ENCODE measurements around the gene SLC6A18.

The SLC6A18 gene, protein sequence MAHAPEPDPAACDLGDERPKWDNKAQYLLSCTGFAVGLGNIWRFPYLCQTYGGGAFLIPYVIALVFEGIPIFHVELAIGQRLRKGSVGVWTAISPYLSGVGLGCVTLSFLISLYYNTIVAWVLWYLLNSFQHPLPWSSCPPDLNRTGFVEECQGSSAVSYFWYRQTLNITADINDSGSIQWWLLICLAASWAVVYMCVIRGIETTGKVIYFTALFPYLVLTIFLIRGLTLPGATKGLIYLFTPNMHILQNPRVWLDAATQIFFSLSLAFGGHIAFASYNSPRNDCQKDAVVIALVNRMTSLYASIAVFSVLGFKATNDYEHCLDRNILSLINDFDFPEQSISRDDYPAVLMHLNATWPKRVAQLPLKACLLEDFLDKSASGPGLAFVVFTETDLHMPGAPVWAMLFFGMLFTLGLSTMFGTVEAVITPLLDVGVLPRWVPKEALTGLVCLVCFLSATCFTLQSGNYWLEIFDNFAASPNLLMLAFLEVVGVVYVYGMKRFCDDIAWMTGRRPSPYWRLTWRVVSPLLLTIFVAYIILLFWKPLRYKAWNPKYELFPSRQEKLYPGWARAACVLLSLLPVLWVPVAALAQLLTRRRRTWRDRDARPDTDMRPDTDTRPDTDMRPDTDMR

DNA sequence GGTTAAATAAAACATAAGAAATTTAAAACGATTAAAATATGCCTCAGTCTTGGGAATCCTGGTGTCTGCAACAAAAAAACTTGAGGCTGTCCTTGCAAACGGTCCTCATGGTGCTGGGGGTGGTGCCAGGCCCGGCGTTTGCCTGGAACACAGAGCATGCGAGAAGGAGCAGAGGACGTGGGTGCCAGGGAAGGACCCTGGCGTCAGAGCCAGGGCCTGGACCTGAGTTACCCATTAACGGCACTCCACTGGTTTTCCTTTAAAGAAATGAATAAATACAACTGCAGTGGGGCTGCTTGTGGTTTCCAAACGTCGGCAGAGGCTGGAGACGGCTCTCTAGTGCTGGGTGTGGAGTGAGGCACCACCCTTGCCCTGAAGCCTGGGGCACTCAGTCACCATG lies at the start of gene SLC6A18:
Gene SLC6A18 (plus strand): TSS at position 301 of the 400 bp plus-strand sequence. CDS start 97 bp downstream, at position 398.
- no peak for DNase-seq (ENCODE audit: low read depth in 2 of 2)

GRCh38 chr5:1175801-1176472 lies 49.2 kb upstream of the SLC6A18 start:
- no peak for DNase-seq (ENCODE audit: low read depth in 2 of 2)

DNA sequence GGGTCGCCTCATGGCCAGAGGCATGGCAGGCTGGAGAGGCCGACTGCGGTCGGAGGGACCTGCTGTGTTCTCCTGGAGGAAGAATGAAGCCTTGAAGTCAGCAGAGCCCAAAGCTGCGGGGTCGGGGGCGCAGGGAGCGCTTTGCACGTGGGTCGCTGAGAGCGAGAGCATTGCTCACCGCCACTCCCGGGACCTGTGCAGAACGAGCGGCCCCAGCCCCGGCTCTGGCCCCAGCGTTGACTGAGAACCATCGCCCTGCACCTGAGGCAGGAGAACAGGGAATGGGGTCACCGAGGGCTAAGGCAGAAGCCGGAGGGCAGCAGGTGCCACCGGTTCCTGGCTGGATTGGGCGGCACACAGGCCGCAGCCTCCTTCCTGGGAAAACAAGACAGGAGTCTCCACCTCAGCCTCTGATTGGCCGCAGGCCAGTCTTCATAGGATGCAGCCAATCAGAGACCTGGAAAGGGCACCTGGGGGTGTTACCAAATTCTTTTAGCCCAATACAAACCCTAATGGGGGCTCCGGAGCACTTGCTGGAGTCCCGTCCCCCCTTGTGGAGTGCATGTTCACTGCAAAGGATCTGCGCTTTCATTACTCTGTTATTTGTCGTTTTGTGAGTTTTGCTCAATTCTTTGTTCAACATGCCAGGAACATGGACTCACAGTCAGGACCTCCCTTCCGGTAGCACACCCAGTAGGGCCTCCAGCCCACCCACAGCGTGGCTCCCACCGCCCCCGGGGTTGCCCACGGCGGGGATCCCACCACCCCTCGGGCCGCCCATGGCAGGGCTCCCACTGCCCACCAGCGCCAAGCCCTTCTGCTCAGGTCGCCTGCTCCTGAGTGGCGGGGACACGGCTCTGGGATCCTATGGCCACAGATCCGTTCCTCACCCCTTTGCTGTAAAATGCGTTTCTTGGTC lies 48.4 kb upstream of the SLC6A18 start:
- DNase-seq (ENCODE audit: low read depth in 2 of 2) = no peak

GRCh38 chr5:1177826-1178528 lies 47.2 kb upstream of the SLC6A18 start:
- no peak for DNase-seq (ENCODE audit: low read depth in 2 of 2)

GRCh38 chr5:1178529-1179382 lies 46.4 kb upstream of the SLC6A18 start:
- no peak for DNase-seq (ENCODE audit: low read depth in 2 of 2)

DNA sequence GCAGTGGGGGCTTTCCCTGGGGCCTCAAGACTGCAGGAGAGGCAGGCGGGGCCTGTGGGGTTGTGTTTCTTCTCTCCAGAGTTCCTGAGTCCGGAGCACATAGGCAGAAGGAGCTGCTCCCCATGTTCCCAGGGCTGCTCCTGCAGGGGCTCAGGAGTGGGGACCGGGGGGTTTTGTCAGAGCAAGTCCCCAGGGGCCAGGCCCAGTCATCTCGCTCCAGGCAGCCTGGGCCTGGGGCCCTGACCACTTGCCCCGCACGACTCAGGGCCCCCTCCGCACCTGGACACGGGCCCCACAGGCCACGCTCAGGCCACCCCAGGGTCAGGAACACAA lies 45.8 kb upstream of the SLC6A18 start:
- no peak for DNase-seq (ENCODE audit: low read depth in 2 of 2)

DNA sequence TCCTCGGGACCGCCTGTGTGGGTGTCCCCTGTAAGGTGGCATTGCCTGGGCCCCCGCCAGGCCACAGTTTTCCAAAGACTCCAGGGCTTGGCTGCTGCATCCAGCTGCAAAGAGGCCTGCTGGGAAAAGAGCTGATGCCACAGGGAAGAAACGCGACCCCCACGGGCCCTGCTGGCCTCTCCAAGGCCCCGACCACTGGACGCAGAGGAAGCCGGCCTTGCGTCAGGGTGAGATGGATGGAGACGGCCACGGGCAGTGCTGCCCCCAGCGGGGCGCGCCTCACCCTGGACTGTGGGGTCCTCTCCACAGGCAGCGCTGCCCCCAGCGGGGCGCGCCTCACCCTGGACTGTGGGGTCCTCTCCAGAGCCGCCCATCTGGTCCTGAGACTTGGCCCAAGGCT lies 45.1 kb upstream of the SLC6A18 start:
- no peak for DNase-seq (ENCODE audit: low read depth in 2 of 2)

DNA sequence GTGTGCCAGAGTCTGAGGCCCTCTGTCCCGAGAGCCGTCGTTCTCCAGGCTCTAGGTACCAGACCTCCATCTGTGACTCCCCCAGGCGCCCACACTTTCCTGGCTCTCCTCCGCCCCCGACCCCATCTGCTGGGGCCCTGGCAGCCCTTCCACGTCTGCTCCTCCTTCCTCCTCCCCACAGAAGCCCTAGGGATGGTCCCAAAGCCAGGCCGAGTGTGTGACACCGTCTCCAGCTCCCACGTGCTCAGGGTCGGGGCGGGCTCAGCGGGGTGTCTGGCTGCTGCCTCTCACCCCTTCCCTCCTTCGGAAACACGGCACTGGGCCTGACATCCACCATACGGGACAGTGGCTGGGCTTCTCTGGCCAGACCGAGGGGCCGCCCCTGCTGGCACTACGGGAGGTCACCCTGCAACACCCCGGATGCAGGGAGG lies 44.3 kb upstream of the SLC6A18 start:
- DNase-seq (ENCODE audit: low read depth in 2 of 2) = no peak

- no peak for DNase-seq (ENCODE audit: low read depth in 2 of 2)
Measured at GRCh38 chr5:1181451-1182359, 43.5 kb upstream of the SLC6A18 start.

DNA sequence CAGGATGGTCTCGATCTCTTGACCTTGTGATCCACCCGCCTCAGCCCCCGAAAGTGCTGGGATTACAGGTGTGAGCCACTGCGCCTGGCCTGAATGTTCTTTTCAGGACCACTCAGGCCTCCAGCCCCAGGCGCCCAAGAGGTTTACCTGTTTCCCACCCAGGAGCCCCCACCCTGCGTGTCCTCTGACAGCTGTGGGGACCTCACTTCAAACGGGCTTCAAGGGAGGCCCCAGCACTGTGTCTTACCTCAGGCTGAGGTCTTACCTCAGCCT lies 42.9 kb upstream of the SLC6A18 start:
- DNase-seq (ENCODE audit: low read depth in 2 of 2) = no peak

DNA sequence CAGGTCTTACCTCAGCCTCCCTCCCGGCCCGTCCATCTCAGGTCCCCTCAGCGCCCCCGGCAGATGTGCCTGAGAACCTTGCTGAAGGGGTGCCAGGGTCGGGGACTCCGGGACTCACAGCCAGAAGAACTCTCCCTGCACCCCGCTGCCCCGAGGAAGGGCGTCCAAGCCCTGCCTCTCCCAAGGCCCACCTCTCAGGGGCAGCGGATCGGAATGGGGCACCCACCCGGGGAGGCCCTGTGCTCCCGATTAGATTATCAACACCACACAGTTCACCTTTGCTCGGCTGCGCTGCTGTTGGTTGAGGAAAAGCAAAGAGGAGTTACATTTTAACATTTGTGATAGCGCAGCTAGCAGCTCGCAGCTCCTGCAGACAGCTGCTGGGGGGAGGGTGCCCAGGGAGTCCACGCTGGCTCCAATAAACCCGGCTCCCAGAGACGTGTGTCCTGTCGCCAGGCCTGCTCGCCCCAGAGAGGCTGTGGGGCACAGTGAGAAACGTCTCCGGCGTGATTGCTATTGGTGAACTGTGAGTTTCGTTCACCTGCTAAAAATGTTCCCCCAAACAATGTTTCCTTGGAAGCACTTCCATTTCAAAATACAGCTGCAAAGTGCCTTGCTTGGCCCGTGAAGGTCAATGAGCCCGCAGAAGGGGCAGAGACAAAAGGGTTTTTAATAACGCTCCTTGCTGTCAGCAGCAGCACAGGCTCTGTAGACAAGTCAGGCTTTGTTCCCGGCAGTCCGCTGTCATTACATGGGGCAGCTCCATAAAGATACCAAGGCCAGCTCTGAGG lies 42.4 kb upstream of the SLC6A18 start:
- no peak for DNase-seq (ENCODE audit: low read depth in 2 of 2)

DNA sequence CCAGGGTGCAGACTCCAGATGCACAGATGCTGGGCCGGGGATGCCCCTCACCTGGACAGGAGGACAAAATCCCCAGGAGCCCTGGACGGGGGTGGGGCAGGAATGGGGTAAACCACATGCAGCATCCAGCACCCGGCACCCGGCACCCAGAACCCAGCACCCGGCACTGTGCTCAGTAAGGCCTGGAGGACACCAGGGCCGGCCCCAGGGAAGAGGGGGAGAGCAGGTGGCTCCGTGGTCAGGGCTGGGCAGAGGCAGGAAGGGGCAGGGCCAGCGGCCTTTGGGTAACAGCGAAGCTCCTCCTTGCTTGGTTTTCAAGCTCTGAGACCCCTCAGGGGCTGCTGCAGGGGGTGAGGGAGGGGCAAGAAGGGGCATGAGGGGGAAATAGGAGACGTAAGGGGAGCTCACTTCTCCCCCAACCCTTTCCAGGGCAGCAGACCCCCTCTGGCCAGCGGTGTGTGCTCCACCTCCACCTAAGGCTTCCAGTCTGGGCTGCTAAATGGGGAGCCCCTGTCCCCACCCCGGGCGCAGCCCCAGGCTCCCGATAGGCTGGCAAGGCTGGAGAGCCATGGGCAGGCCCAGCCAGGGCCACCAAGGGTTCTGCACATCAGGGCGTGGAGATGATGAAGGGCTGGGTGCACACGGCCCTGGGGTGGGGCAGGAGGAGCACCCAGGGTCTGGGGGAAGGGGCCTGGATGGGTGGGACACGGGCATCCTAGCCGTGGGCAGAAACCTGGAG lies 41.6 kb upstream of the SLC6A18 start:
- DNase-seq (ENCODE audit: low read depth in 2 of 2) = no peak

GRCh38 chr5:1184163-1184470 lies 41.1 kb upstream of the SLC6A18 start:
- DNase-seq (ENCODE audit: low read depth in 2 of 2) = no peak

DNA sequence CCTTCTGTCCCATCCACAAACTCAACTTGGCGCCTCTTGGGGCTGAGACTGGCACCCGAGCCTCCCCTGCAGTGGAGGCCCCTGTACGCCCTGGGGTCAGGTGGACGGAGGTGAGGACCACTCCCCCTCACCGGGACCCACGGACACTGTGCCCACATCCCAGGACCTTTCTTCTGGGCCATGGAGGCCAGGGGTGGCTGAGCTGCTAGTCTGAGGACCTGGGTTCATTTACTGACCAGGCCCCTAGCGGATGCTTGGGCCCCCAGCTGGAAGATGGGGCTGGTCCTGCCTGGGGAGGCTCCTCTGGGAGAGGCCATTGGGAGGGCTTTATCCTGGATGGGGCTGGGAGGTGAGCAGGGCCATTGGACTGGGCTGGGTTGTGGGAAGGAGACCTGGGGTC lies 40.7 kb upstream of the SLC6A18 start:
- DNase-seq (ENCODE audit: low read depth in 2 of 2) = no peak

- no peak for DNase-seq (ENCODE audit: low read depth in 2 of 2)
Measured at GRCh38 chr5:1185038-1185627, 40.0 kb upstream of the SLC6A18 start.

DNA sequence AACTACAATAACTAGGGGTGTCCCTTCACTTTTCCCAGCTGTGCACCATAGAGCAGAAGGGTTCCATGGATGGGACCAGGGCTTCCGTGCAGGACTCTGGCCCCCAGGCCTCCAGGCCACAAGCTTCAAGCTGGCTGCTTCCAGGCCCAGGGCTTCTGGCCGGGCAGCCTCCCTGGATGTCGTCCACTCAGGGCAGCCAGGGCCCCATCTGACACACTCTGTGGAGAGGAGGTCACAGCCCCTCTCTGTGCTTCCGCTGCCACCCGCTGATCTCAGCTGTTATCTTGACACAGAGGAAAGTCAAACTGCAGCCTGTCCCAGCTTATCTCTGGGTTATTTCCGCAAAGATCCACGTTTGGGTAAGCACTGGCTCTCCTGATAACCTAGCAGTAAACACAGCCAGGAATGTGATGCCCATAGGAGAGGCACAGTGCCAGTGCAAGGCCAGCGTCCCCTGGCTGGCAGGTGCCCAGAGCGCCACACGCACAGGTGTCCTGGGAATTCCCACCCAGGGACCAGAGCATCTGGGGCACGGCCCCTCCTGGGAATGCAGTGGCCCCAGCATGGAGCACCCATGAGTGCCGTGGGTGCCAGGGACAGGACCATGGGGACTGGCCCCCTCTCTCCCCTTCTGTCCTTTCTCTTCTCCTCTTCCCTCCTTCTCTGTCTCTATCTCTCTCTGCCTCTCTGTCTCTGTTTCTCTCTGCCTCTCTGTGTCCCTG lies 39.4 kb upstream of the SLC6A18 start:
- DNase-seq (ENCODE audit: low read depth in 2 of 2) = no peak

Measured in stimulated activated CD8-positive, alpha-beta memory T cell treated with anti-CD3 and anti-CD28 coated beads, Interleukin-2, amount 100 ng/mL, for 1 hour (primary cell).